Stimulated activated CD4-positive, alpha-beta T cell treated with anti-CD3 and anti-CD28 coated beads, TNF-alpha, amount 100 ng/mL, for 4 hours (primary cell): ENCODE data around the gene TMEM217.

Experiments used
- DNase-seq, 3 experiments: peaks; one replicate each; pipeline ENCODE4 v3.0.0-alpha.2; 2020; ENCODE audit warnings: low read depth in 3 of 3

TMEM217 gene

DNA sequence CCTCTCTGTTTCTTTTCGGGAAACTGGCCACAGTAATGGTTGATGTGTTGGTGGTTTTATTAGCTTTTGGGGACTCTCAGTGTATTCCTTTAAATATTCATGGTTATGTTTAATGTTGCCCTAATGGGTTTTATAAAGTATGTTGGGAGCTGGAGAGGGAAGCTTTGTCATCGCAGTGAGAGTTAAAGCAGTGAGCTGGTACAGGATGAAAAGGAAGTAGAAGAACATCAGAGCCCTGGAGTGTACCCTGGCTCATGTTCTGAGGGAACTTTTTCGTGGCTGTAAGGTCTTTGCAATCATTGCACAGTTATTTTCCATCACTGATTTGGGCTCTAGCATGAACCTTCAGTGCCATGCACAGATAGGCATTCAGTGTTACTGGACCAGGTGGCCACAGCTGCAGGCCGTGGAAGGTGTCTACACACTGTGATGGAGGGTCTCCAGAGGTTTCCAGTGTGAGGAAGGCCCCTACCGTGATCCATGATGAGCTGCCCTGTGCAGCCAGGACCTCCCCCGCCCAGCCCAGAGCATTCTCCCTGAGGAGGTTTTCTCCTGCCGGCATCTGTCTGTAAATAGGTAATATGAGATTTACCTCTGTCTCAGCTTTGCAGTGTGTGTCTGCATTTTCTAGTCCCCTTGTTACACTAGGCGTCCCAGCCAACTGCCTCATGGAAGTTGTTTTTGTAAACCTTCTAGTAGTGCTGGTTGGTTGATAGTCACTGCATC lies 22.4 kb upstream of the TMEM217 start:
- no peak for DNase-seq

DNA sequence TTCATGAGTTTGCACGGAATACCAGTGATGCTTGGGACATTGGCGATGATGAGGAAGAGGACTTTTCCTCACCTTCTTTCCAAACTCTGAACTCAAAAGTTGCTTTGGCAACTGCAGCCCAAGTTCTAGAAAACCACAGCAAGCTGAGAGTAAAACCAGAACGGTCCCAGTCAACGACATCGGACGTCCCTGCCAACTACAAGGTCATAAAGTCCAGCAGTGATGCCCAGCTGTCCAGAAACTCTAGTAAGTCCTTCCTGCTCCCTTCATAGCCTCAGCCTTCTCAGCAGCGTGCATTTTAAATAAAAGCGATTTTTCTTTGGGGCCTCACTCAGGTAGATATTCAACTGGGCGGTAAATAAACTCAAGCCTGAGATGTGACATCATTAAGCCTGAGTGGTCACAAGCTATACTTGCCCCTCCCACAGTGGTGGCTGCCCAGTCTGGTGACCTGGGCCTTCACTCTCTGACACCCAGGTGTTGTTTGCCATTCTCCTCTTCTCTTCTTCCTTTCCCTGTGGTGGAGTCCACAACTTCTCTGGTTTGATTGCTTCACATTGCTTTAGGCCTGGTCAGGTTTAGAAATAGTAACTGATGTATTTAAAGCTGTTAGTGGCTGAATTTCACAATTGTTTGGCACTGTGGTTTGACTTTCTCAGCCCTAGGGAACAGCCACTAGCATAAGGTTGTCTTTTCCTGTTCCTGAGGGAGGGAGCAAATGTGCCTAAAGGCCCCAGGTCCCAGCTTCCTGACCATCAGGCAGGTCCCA lies 21.6 kb upstream of the TMEM217 start:
- DNase-seq: no peak

DNA sequence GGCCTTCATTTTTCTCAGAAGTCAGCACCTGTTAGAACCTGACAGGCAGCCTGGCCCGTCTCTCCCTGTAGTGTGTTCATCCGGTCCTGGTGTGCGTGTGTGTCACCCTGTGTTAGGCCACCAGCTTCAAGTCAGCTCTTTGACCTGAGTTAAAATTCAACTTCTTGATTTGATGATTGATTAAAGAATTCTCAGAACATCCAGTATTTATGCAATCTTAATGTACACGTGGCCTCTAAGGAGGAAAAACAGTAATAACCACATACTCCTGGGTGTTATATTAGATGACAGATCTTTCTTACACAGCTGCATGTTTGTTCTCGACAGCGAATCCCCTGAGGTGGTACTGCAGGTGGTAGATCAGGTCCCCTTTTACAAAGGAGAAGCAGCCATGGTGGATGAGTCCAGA lies 19.1 kb upstream of the TMEM217 start:
- no peak for DNase-seq

DNA sequence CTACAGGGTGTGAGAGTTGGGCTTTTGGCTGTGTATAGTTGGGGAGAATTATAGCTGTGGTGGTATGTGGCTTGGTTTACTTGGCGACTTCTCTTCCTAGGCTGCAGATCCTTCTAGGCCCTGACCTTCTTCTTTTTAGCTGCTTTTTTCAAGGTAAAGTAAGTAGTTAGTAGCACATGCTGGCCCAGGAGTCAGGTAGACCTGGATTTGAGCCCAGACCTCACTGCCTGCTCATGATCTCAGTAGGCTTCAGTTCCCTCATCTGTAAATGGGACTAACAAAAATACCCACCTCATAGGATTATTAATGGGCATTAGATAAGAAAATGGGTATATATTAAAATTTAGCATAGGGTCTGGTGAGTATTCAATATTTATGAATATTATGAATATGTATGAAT lies 17.4 kb upstream of the TMEM217 start:
- no peak for DNase-seq

DNA sequence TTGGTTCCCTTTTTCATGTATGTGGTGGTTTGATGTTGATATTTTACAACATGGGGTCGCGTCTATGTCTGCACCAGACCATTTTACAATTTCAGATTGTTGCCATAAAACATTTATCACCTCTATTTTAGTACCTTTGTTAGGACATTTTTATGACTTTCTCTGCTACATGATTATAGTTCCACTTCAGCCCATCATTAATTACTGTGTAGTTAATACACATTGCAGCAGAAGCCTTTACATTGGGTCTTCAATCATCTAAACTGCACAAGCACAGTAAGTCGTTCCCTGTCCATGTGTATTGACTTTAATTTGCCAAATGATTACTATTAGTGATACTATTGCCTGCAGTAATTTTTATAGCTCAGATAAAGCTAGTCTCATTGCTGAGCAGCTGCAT lies 15.7 kb upstream of the TMEM217 start:
- no peak for DNase-seq

DNA sequence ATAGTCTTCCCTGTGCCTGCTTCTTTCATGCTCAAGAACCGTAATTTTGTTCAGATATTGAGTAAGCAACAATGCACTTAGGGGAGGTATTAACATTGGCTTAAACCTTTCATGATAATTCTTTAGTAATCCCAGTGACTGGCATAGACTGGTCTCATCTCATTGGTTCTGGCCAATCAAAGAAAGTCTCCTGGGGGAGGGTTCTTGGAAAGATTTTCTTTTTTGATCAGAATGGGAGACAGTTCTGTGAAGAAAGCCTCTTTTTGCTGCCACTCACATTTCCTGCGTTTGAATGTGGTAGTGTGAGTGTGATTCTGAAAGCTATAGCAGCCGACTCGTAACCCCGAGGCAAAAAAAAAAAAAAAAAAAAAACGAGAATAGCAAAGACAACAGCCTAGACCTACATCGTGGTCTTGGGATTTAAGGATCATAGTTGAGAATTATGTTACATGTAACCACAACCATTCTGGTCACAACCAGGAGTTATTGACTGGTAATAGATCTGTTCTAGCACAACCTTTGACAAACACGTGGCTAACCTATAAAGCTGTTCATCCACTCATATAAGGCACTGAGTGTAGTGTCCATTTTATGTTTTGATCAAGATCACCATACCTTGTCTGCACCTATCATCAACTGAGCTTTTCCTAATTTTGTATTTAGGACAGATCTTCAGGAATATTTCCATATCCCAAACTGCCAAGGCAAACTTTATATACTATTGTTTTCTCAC lies 15.1 kb upstream of the TMEM217 start:
- DNase-seq: no peak

DNA sequence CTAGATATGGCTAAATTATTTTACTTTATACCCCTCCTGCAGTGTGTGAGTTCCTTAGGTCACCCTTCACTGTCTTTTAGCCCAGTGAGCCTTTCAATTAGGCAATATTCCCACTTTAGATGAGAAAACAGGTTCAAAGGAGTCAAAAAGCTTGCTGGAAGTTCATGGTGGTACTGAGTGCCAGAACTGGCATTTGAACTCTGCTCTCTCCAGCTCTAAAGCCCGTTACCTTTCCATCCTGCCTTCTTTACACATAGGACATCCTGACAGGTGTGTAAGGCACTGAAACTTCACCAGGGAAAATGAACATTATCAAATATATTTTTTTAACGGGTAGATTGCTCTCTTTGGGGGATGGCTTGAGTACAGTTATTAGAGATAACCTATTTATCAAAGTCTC lies 11.2 kb upstream of the TMEM217 start:
- no peak for DNase-seq

DNA sequence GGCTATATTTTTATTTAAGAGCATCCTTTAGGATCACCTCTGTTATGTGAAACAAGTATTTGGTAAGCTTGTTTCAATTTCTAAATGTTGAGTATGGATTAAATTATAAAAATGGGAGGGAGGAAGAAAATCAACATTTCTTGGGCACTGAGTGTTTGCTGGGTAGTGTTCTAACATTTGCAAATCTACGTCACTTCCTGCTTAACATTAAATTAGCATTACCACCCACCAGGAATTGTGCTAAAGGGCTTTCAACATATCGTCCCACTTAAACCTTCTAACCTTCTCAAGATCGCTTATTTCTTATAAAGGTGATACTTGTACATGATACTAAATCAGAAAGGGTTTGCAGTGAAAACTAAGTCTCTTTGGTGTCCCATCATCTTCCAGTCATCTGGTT lies 7.9 kb upstream of the TMEM217 start:
- no peak for DNase-seq

DNA sequence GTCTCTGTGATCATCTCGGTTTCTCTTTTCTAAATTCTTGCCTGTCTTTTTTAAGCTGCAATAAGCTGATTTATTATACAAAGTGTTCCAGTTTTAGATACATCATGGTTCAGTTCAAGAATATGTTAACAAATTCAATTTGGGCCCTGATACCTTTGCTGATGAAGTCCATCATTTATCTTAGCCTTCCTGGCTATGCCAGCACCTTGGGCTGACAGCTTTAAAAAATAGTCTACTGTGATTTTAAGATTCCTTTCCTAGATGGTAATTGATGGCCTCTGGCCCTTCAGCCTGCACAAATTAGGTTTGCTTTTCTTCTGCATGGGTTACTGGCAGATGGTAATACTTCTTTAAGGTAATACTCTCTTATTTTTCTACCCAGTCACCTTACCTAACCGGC lies 7.1 kb upstream of the TMEM217 start:
- DNase-seq: no peak

DNA sequence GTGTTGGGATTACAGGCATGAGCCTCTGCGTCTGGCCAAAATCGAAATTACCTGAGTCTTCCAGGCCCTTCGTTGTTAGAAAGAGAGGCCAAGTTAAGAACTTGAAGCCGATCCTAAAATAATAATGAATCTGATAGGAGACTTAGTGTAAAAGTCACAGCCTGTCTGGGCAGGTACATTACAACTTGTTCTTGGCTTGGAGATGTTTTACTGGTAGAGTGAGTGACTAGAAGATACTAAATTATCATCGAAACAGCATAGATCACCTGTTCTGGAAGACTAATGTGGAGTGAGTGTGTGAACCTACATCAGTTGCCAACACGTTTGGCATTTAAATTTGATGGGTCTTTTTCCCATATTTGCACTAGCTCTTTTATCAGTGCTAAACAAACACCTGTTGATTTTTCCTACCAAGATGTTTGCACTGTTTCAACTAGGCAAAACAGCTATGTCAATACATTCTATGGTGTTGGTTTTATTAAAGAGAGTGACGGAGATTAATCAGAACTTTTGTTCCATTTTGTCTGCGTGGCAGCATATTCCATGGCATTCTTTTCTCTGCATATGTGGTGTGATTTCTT lies 4.6 kb upstream of the TMEM217 start:
- DNase-seq: no peak

DNA sequence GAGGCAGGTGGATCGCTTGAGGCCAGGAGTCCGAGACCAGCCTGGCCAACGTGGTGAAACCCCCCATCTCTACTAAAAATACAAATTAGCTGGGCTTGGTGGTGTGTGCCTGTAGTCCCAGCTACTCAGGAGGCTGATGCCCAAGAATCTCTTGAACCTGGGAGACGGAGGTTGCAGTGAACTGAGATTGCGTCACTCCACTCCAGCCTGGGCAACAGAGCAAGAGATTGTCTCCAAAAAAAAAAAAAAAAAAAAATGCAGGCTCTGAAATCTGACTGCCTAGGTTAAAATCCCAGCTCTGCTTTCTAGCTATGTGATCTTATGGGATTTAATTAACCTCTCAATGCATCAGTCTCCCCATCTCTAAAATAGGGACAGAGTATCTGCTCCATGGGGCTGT lies 3.3 kb upstream of the TMEM217 start:
- DNase-seq: no peak

DNA sequence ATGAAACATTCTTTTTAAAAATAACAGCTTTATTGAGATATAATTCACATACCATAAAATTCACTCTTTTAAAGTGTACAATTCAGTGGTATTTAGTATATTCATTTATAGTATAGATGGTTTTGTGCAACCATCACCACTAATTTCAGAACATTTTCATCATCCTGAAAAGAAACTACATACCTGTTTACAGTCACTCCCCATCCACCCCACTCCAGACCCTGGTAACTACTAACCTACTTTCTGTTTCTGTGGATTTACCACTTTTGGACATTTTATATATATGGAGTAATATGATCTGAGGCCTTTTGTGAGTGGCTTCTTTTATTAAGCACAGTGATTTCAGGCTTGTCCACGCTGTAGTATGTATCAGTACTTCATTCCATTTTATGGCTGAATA lies 2.5 kb upstream of the TMEM217 start:
- DNase-seq: no peak

DNA sequence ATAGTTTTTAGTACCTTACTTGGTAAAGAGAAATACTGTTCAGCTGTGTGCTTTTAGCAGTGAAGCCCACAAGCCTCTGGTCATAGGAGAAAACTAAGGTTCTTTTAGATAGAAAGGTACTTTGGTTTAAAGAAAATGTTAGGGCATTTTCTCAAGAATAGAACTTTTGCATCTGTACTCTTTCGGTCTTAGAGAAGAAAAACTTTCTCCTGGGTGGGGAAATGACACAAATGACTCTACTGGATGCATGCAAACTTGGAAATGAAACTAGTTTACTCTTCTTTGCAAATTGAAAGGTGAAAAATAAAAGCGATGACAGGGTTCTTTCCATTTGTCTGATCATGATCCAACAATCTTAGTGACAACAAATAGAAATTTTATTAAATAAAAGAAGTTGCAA lies 2.1 kb upstream of the TMEM217 start:
- no peak for DNase-seq

DNA sequence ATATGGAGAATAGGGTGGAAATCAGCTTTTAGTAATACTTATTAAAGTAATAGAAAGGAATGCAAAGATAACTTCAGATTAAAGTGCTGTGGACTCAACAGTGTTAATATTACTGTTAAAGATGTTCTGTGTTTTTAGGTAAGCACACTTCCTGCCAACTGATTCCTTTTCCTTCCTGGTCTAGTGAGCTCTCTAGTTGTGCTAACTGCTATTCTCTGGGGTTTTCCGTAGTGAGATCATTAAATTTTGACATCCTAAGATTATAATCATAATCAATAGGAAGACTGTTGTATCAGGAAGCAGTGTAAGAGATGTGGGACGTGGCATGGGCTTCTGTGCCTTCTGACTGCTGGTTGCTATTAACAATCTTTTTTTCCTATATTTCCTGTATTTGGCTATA lies 1.2 kb upstream of the TMEM217 start:
- DNase-seq: no peak

DNA sequence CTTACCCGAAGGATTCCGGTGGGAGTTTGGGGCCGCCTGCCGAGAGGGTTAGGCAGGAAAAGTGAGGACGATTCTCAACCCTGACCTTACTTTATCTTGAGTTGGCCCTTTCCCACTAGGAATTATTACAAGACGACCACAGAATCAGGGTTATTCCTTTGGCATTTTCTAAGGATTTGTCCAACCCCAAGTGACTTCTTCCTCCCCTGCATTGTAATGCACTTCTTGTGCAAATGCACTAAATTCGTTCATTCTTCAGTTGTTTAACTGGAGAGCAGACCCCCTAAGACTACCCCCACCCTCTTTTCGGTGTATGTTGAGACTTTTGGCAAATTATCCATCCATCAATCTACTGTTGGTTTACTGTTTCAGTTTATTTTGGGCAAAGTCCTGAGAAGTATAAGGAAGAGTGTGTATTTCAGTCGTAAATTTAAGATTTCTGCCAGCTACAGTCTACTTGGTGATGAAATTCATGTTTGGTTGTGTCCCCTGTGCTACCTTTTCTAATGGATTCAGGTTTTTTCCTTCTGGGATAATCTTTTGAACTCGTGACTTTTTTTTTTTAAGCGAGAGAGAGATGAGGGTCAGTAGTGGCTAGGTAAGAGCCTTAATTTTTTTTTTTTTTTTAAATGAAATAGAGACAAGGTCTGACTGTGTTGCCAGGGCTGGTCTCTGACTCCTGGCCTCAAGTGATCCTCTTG lies 611 bp upstream of the TMEM217 start:
- no peak for DNase-seq

DNA sequence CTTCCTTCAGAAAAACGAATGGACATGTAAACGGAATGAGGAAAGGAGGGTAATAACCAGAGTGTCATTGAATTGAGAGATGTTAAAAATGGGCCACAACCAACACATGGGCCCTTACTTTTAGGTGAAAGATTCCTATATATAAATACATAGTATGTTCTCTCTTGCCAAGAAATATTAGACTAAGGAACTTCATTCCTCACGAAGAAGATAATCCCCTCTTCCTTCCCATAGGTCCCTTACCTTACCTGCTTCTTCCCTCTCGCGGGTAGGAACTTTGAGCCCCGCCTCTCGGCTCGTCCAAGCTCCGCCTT lies 667 bp downstream of the TMEM217 start:
- DNase-seq: no peak

DNA sequence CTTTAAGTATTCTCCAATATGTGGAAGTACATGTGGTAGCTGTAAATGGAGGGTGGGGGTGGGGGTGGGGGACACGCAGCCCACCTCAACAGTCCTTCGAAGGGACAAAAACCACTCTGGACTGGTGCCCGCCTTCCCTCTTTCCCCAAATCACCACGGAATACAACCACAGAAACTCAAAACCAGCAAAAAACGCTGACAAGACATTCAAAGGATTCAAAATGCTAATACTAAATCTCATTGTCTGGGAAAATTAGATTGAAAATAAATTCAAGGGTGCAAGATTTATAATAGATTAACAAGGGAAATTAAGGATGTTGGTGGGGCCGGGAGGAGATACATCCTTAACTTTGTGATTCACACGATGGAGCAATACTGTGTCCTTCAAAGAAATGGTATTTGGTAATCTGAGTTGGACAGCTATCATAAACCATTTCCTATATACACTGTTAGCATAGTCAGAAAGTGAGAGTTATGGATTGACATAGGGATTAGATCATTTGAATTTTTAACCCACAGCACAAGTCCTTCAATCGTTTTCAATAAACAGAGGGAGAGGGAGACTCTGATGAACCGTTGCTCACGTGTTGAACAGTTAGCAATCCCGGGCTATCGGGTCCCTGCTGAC lies 1.1 kb downstream of the TMEM217 start:
- no peak for DNase-seq

DNA sequence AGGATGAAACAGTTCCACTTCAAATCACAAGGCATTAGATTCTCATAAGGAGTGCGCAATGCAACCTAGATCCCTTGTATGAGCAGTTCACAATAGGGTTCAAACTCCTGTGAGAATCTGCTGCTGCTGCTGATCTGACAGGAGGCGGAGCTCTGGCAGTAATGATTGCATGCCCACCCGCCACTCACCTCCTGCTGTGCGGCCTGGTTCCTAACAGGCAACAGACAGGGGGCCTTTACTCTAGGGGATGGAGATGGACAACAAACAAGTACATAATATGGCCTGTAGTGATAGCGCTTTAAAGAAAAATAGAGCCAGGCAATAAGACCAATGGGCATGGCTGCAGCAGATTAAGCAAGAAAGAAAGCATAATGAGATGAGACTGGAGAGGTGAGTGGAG lies 3.1 kb downstream of the TMEM217 start:
- DNase-seq: no peak

DNA sequence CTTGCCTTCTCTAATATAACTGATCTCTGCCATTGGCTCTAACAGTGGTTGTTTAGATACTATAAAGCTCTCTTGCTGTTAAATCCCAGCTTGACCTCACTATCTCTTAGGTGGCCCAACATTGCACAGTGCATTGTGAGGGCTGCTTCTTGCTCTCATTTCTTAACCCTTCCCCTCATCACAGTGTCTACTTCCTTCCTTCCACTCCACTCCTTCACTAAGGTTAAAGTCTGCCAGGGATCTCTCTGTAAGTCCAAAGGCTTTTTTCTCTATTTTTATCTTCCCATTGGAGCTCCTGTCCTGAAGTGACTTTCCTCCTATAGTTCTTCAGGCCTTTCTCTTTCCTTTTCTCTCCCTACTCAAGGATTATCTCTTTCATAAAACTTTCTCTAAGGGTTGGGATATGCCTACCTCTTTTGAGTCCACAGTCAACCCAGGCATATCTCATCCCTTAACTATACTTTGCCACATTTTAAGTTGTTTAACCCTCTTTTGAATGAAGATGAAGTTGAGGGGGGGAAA lies 4.4 kb downstream of the TMEM217 start:
- DNase-seq: no peak

DNA sequence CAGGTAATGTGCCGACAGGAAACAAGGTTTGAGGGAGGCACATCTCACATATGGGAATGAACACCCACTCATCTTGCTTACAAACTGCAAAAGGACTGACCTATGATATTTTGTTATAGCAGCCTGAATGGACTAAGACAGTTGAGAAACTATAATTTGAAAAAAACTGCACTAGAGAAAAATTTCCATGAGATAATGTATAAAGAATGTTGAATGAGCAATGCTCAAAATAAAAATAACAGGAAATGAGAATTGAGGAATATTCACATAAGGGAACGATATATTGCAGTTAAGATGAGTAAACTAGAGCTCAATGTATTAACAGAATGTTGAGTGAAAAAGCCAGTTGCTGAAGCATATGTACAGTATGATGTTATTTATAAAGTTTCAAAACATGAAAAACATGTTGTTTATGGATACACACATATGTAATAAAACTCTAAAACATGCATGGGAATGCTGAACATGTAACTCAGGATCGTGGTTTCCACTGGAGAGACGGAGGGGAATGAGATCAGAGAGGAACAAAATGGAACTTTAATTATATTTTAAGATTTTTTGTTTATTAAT lies 6.6 kb downstream of the TMEM217 start:
- DNase-seq: no peak
